ENCODE data around the gene PRR15. TPM values are rescaled to one million over a fixed set of nuclear protein-coding genes. Genes with fewer than 3 reads are reported as not detected.

The PRR15 gene
- total RNA-seq, 1 donor from 2014 or later = 6.6 TPM

DNA sequence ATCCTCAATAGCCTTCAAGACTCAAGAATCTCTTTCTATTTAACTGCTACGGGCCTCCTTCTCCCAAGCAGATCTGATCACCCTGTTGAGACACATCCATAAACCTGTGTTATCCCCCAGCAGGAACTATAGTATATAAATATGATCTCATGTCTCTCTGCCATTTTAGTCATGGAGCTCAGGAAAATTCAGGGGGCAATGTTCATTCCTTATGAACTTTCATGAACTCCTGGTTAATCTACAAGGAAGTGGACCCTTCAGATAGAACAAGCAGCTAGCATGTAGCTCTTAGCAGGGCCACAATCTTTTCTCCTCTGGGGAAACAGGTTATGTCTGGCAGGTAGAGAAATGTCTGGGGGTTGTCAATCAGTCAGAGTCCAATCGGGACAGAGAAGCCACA, 8.9 kb downstream of the PRR15 start:
- DNase-seq (ENCODE audit: low spot score in 2 of 2, unreplicated experiment in 2 of 2) = no peak
- Mint-ChIP-seq H3K27me3 (ENCODE audit: low read depth) (peaks cover 8% of the 10 kb centered on the region), H3K4me1 (peaks cover 8% of the 10 kb centered on the region), H3K27ac (no peak overlapping the region), H3K9me3 (peaks cover 9% of the 10 kb centered on the region), H3K36me3 (peaks cover 7% of the 10 kb centered on the region), H3K4me3 (no peak overlapping the region)
- TF ChIP-seq, protein P1, sequence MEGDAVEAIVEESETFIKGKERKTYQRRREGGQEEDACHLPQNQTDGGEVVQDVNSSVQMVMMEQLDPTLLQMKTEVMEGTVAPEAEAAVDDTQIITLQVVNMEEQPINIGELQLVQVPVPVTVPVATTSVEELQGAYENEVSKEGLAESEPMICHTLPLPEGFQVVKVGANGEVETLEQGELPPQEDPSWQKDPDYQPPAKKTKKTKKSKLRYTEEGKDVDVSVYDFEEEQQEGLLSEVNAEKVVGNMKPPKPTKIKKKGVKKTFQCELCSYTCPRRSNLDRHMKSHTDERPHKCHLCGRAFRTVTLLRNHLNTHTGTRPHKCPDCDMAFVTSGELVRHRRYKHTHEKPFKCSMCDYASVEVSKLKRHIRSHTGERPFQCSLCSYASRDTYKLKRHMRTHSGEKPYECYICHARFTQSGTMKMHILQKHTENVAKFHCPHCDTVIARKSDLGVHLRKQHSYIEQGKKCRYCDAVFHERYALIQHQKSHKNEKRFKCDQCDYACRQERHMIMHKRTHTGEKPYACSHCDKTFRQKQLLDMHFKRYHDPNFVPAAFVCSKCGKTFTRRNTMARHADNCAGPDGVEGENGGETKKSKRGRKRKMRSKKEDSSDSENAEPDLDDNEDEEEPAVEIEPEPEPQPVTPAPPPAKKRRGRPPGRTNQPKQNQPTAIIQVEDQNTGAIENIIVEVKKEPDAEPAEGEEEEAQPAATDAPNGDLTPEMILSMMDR (IDR thresholded peaks at IDR 0.05; ENCODE audit: unreplicated experiment) = no peak

DNA sequence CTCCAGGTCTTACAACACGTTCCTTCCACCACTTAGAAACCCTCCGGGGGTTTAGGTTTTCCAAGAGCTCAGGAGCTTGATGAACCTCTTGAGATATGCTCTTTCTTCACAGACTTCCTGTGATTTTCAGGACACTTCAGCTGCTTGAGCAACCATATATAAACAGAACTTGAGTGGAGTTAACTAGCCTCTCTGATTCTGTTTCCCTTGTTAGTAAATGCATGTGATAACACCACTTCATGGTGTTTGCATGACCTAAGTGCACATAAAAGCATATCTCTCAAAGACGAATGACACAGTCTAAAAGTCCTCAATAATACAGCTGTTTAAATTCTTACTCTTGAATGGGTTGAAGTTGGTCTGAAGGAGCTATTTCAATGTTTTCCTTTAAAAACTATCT, 9.9 kb downstream of the PRR15 start:
- Mint-ChIP-seq H3K36me3 (peaks cover 8% of the 10 kb centered on the region), H3K27me3 (ENCODE audit: low read depth) (peaks cover 8% of the 10 kb centered on the region), H3K4me3 (no peak overlapping the region), H3K9me3 (peaks cover 18% of the 10 kb centered on the region), H3K27ac (no peak overlapping the region), H3K4me1 (peaks cover 4% of the 10 kb centered on the region)
- DNase-seq (ENCODE audit: low spot score in 2 of 2, unreplicated experiment in 2 of 2) = no peak
- TF ChIP-seq, protein P1 (IDR thresholded peaks at IDR 0.05; ENCODE audit: unreplicated experiment) = no peak

DNA sequence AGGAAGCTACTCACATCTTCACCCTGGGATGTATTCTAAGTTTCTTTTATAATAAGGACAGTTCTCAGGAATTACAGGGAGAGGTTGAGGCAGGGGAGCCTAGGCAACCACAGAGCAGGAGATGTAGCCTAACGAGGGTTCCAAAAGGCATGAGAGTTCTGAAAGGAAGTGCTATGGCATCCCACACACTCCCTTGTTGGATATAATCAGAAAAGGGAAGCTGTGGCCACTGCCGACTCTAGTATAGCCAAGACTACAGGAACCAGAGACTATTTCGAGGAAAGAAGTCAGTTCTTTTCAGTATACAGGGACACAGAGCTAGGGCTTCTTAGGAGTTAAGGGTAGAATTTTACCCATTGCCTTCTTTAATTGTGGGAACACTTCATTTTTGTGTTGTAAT, 11.0 kb downstream of the PRR15 start:
- no peak for DNase-seq (ENCODE audit: low spot score in 2 of 2, unreplicated experiment in 2 of 2)
- Mint-ChIP-seq H3K4me3 (no peak overlapping the region), H3K27me3 (ENCODE audit: low read depth) (peaks cover 5% of the 10 kb centered on the region), H3K36me3 (peaks cover 10% of the 10 kb centered on the region), H3K9me3 (peaks cover 25% of the 10 kb centered on the region), H3K27ac (no peak overlapping the region), H3K4me1 (no peaks in the 10 kb centered on the region)
- TF ChIP-seq, protein P1 (IDR thresholded peaks at IDR 0.05; ENCODE audit: unreplicated experiment) = no peak

DNA sequence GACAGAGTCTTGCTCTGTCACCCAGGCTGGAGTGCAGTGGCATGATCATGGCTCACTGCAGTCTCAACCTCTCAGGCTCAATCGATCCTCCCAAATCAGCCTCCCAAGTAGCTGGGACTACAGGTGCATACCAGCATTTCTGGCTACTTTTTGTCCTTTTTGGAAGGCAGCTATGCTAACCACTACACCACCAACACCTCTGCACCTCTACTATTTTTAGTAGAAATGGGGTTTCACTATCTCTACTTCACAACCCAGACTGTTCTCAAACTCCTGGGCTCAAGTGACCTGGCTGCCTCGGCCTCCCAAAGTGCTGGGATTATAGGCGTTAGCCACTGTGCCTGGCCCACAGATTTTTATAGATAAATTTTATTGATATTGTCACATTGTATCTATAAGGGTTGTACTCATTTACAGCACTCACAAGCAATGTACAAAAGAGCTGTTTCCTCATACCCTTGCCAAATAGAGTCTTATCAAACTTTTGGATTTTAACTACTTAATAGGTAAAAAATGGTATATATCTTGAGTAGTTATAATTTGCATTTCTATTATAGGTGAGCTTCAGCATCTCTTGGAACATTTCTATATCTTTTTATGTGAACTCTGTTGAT, 23.7 kb downstream of the PRR15 start:
- H3K4me1 Mint-ChIP-seq = no peaks in the 10 kb centered on the region
- TF ChIP-seq, protein P1 (IDR thresholded peaks at IDR 0.05; ENCODE audit: unreplicated experiment) = no peak
- no peak overlapping the region for H3K27ac Mint-ChIP-seq
- peaks cover 4% of the 10 kb centered on the region for H3K36me3 Mint-ChIP-seq
- H3K4me3 Mint-ChIP-seq = no peak overlapping the region
- no peaks in the 10 kb centered on the region for H3K27me3 Mint-ChIP-seq (ENCODE audit: low read depth)
- peaks cover 9% of the 10 kb centered on the region for H3K9me3 Mint-ChIP-seq
- DNase-seq (ENCODE audit: low spot score in 2 of 2, unreplicated experiment in 2 of 2) = no peak

DNA sequence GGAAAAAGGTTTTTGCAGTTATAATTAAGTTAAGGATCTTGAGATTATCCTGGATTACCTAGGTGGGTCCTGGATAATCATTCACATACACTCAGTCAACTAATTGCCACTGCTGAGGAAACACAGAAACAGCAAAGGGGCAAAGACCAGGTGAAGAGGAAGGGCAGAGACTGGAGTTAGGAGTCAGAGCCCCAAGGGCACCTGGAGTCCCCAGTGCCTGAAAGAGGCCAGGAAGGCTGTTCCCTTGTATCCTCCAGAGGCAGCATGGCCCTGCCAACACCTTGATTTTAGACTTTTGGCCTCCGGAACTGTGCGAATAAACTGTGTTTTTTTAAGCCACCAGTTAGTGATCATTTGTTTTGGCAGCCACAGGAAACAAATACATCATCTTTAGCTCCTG, 24.6 kb downstream of the PRR15 start:
- TF ChIP-seq, protein P1 (IDR thresholded peaks at IDR 0.05; ENCODE audit: unreplicated experiment) = no peak

More for the DNA sequence above, 24.6 kb downstream of the PRR15 start:
- peaks cover 4% of the 10 kb centered on the region for H3K36me3 Mint-ChIP-seq
- no peaks in the 10 kb centered on the region for H3K27me3 Mint-ChIP-seq (ENCODE audit: low read depth)
- no peaks in the 10 kb centered on the region for H3K4me1 Mint-ChIP-seq
- H3K9me3 Mint-ChIP-seq = peaks cover 9% of the 10 kb centered on the region
- no peak for DNase-seq (ENCODE audit: low spot score in 2 of 2, unreplicated experiment in 2 of 2)
- no peak overlapping the region for H3K27ac Mint-ChIP-seq
- no peak overlapping the region for H3K4me3 Mint-ChIP-seq

All from mesothelial cell of epicardium (in vitro differentiated cells).